HG03135 (cell line): ENCODE data around the gene UTP20.
"Not testable (repeated sequence)": the region's sequence is repeated elsewhere in the genome, so short reads cannot be mapped to it uniquely, and the experiment has no call there.

Experiments
- ATAC-seq: cut with Tn5 transposase; IDR thresholded peaks from one replicate; pipeline ENCODE4 v1.9.1; 2021; ENCODE audit warnings: mild to moderate bottlenecking, moderate library complexity; ENCODE audit not compliant: unreplicated experiment

The UTP20 gene

GRCh38 chr12:101325590-101325989, 45.7 kb downstream of the UTP20 start:
- ATAC-seq = no peak

DNA sequence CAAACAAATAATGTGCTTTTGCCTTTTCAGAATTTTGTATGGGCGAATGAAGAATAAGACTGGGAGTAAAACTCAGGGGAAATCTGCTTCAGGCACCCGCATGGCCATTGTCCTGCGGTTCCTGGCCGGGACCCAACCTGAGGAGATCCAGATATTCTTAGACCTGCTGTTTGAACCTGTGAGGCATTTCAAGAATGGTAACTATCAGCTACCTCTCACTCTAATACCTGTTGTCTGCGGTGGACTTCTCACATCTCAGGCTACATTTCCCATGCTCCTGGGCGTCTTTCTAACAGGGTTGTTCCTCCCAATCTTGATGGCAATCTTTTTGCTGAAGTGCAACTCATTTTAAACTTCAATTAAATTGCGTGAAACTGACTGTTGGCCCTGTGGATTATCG, 47.1 kb downstream of the UTP20 start:
- ATAC-seq = no peak

DNA sequence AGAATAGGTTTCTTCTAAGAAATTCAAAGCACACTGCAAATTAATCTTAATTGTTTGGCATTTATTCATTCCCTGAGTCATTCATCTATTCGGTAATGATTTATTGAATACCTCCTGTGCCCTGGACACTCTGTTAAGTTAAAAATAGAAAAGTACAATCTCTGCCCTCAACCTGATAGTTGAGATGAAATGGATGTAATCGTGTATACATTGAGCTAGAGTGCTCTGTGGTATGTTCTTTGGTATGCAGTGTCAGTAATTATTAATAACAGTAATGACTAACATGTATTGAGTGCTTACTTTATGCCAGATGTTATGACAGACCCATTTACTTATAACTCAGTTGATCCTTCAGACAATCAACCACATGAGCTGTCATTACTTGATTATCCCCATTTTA, 47.6 kb downstream of the UTP20 start:
- no peak for ATAC-seq

- no peak for ATAC-seq
Observed at GRCh38 chr12:101328917-101329316, 49.0 kb downstream of the UTP20 start.

DNA sequence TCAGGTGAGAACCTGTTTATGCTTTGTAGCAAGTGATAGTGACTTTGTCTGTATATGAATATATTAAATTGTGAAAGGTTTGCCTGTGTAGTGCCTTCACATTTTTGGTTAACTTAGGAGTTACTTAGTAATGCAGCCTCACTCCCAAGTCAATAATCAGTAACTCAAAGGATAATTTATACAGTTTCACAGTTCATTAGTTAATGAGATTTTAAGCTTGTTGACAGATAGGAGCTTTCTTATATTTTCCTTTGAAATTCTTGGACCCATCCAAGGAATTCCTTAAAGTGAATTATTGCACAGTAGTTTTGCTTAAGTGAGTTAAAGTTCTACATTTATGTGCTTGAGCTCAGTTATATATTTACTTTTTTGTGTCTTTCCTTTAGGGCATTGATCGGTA, 50.7 kb downstream of the UTP20 start:
- ATAC-seq = no peak

DNA sequence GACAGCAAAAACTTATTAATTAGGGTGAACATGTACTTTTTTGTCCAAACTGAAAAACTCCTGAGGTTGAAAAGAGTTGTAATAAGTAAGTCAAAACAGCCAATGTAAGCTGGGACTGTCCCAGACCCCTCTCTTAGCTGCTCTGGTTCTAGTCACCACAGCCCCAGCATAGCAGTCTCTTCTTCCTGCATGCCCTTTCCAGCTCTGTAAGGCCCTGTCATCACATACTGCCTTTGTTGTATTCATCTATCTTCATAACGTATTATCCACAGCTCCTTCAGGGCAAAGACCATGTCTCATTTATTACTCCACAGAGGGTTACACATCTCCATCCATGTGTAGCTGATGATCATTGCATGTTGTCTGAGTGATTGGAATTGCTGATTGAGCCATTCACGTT, 56.5 kb downstream of the UTP20 start:
- ATAC-seq = no peak

- no peak for ATAC-seq
Observed at GRCh38 chr12:101338087-101338486, 58.2 kb downstream of the UTP20 start.

GRCh38 chr12:101343893-101344292, 64.0 kb downstream of the UTP20 start:
- ATAC-seq = no peak

DNA sequence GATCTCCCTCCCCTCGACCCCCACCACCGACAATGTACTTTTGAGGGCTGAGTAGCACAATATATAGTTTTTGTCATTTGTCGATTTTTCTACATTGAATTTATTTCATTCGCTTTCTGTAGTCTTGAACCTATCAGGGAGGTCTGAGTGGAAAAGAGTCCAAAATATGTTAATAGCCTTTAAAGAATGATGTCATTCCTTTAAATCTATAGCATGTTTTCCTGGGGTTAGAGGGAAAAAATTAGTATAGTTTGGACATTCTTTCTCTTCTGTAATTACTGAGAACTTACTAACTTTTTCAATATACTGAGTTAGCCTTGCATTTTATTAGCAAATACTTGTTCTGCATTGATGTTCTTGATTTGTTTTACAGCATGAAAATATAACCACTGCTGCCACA, 71.8 kb downstream of the UTP20 start:
- ATAC-seq = no peak

DNA sequence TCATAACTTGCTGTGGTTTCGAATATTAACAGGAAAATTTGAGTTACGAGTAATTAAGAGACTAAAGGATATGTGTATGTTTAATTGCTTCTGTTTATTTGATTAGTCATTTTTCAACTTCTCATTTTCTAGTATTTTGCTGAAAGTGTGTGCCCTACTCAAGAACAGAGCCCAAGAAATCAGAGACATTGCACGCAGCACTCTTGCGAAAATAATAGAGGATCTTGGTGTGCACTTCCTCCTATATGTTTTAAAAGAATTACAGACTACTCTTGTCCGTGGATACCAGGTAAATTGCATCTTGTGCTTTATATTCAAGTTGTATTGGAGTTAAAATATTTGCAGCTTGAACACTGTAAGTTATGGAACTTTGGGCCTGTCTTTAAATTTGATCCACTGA, 76.9 kb downstream of the UTP20 start:
- ATAC-seq = no peak

DNA sequence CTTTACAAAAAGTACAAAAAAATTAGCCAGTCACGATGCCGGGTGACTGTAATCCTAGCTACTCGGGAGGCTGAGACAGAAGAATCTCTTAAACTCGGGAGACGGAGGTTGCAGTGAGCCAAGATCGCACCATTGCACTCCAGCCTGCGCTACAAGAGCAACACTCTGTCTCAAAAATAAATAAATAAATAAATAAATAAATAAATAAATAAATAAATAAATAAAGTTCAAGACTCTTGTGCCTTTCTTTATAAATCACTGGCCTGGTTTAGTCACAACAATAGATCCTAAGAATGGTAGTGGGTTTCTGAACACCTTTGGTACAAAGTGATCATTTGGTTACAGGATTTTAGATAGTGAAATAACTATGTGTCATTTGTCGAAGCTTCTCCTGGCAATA, 81.5 kb downstream of the UTP20 start:
- no peak for ATAC-seq

DNA sequence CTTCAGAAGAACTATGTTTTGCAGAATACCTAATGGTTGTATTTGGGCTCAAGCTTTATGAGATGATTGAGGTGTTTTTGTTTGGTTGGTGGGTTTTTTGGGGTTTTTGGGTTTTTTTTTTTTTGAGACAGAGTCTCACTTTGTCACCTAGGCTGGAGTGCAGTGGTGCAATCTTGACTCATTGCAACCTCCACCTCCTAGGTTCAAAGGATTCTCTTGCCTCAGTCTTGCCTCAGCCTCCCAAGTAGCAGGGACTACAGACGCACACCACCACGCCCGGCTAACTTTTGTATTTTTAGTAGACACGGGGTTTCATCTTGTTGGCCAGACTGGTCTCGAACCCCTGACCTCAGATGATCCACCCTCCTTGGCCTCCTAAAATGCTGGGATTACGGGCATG, 88.1 kb downstream of the UTP20 start:
- no peak for ATAC-seq

DNA sequence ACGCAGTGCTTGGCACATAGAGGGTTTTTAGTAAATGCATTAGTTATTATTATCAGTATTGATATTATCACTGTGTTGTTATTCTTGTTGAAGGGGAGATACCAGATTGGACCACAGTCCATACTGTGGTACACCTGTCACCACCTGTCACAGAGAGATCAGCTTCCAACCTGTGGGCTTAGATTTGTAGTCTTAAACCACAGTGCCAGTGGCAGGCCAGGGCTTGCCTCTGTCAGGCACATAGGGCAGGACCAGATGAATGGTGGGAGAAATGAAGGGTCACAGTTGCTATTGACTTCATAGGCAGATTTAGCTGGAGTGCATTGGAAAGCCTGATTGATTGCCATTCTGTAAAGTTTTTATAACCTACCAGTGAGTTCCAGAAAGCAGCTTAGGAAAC, 92.5 kb downstream of the UTP20 start:
- ATAC-seq = no peak

DNA sequence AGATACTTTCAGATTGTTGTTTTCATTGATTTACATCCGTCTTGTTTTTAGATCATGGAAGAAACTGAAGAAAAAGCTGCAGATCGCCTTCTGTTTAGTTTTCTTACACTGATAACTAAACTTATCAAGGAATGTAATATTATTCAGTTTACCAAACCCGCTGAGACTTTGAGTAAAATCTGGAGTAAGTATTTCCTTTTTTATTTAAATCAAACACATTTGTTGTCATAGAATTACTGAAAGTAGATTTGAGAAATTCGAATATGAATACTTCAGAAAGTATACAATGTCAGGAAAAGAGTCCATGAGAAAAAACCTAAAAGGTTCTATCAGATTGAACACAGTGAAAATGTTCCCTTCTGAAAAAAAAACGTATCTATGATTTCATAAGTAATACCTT, 95.7 kb downstream of the UTP20 start:
- no peak for ATAC-seq

GRCh38 chr12:101379149-101379548, 99.2 kb downstream of the UTP20 start:
- ATAC-seq = no peak

DNA sequence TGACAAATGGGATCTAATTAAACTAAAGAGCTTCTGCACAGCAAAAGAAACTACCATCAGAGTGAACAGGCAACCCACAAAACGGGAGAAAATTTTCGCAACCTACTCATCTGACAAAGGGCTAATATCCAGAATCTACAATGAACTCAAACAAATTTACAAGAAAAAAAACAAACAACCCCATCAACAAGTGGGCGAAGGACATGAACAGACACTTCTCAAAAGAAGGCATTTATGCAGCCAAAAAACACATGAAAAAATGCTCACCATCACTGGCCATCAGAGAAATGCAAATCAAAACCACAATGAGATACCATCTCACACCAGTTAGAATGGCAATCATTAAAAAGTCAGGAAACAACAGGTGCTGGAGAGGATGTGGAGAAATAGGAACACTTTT, 111.3 kb downstream of the UTP20 start:
- not testable (repeated sequence) for ATAC-seq

DNA sequence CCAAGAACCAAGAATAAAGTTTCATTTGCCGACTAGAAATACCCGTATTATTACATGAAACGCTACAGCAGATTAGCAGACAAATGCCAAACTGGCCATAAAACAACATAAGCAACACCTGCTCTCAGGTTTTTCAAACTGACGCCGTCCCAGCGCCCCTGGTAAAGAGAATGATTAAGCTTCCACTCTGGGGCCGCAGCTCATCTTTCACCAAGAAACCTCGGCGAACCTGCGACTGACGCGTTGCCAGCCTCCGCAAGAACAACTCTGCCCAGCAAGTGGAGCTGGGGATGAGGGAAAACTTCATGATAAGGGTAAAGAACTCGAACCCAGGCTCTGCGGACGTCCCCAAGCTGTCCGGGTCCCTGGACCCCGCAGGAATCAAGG, 127.1 kb downstream of the UTP20 start:
- ATAC-seq = peak; percentile 45

- ATAC-seq = peak; percentile 83
Observed at GRCh38 chr12:101407436-101408345, 127.8 kb downstream of the UTP20 start, which contains the start of gene ARL1. ARL1 (minus strand) TSS chr12:101407772; CDS start chr12:101407645, 127 bp downstream.

DNA sequence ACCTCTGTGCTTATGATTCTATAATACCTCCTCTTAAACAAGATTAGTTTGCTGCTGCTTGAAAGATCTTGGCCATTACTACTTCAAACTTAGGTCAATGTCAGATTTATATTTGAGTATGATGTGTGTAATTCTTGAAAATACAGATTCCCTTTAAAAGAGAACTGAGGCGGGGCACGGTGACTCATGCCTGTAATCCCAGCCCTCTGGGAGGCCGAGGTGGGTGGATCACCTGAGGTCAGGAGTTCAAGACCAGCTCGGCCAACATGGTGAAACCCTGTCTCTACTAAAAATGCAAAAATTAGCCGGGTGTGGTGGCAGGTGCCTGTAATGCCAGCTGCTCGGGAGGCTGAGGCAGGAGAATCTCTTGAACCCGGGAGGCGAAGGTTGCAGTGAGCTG, 130.3 kb downstream of the UTP20 start:
- ATAC-seq = not testable (repeated sequence)

GRCh38 chr12:101414533-101415119, 134.7 kb downstream of the UTP20 start:
- no peak for ATAC-seq

DNA sequence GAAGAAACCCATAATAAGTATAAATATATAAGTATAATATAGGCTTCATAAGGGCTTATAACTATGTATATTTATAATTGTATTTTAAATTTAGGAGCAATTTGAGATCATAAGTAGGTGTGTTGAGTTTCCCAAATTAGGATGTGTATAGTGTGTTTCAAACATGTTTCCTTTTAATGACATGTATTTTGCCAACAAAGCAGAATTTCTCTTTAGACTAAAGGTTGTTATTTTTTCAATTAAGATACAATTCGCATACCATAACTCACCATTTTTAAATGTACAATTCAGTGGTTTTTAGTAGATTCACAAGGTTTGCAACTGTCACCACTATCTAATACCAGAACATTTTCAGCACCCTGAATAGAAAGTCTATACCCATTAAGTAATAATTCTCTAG, 135.3 kb downstream of the UTP20 start:
- no peak for ATAC-seq

DNA sequence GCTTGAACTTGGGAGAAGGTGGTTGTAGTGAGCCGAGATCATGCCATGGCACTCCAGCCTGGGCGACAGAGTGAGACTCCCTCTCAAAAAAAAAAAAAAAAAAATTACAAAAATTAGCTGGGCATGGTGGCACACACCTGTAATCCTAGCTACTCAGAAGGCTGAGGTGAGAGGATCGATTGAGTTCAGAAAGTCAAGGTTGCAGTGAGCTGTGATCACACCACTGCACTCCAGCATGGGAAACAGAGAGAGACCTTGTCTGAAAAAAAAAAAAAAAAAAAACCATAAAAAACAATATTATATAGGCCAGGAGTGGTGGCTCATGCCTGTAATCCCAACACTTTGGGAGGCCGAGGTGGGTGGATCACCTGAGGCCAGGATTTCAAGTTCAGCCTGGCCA, 142.2 kb downstream of the UTP20 start:
- ATAC-seq = not testable (repeated sequence)
